GM06990 (cell line): Measurements from ENCODE around the gene MMP27.
"Not testable (repeated sequence)": the region's sequence is repeated elsewhere in the genome, so short reads cannot be mapped to it uniquely, and the experiment has no call there.

ENCODE experiments used
- DNase-seq: peaks from one replicate; pipeline ENCODE4 v3.0.0-alpha.2; 2011; ENCODE audit not compliant: insufficient read length; ENCODE audit errors: extremely low read depth
- H3K27me3 ChIP-seq: replicated peaks from 2 replicates; pipeline ENCODE4 v1.6.0; 2011; ENCODE audit warnings: low read length; ENCODE audit not compliant: control insufficient read depth, insufficient read depth
- H3K36me3 ChIP-seq: 2 replicates; pipeline ENCODE4 v1.5.1; 2011; ENCODE audit warnings: low read length; ENCODE audit not compliant: control insufficient read depth, insufficient read depth
- H3K4me3 ChIP-seq: replicated peaks from 2 replicates; pipeline ENCODE4 v1.5.1; 2011; ENCODE audit warnings: low read depth, mild to moderate bottlenecking, control low read depth, low read length
- CTCF ChIP-seq: IDR thresholded peaks from 2 replicates; pipeline ENCODE4 v1.5.1; 2011; ENCODE audit warnings: low read length, control low read depth, mild to moderate bottlenecking, inconsistent platforms; ENCODE audit not compliant: insufficient read depth, poor library complexity, severe bottlenecking

The MMP27 gene

GRCh38 chr11:102733232-102733875 is 27.8 kb upstream of the MMP27 start:
- H3K4me3 ChIP-seq = no peak overlapping the region
- H3K36me3 ChIP-seq = no peaks in the 10 kb centered on the region
- peak; percentile 84 for TF ChIP-seq CTCF
- no peaks in the 10 kb centered on the region; the same call in 1 of the 2 replicates for H3K27me3 ChIP-seq
- peak; percentile 4 for DNase-seq

GRCh38 chr11:102730944-102731343 is 25.4 kb upstream of the MMP27 start:
- H3K36me3 ChIP-seq, H3K27me3 ChIP-seq, H3K4me3 ChIP-seq: not testable (repeated sequence)
- DNase-seq = peak; percentile 11

- no peak overlapping the region for H3K4me3 ChIP-seq
- no peak for TF ChIP-seq CTCF
Observed at GRCh38 chr11:102729849-102730815, 24.6 kb upstream of the MMP27 start.

GRCh38 chr11:102727890-102728289 is 22.3 kb upstream of the MMP27 start:
- no peaks in the 10 kb centered on the region; the same call in 1 of the 2 replicates for H3K27me3 ChIP-seq
- DNase-seq = no peak
- H3K4me3 ChIP-seq = no peak overlapping the region
- no peaks in the 10 kb centered on the region for H3K36me3 ChIP-seq
- no peak for TF ChIP-seq CTCF

More at GRCh38 chr11:102729849-102730815, 24.6 kb upstream of the MMP27 start:
- Histone ChIP-seq H3K36me3 (no peaks in the 10 kb centered on the region), H3K27me3 (no peaks in the 10 kb centered on the region; the same call in 1 of the 2 replicates)
- no peak for DNase-seq

GRCh38 chr11:102724904-102725500 is 19.4 kb upstream of the MMP27 start, which contains the start of gene MMP8:
Gene MMP8 (minus strand): TSS chr11:102724954. CDS start chr11:102724855, 99 bp downstream.
- Histone ChIP-seq H3K27me3 (no peaks in the 10 kb centered on the region; the same call in 1 of the 2 replicates), H3K36me3 (no peaks in the 10 kb centered on the region), H3K4me3 (no peak within 1 kb of the TSS)
- no peak for DNase-seq
- TF ChIP-seq CTCF = no peak
